Keratinocyte (primary cell): Measurements from ENCODE around the gene STRAP.

Experiments
- CTCF ChIP-seq, 3 experiments: IDR thresholded peaks in 1 of 3; conservative IDR thresholded peaks in 1 of 3; optimal IDR thresholded peaks in 1 of 3; 2 replicates in 2 of 3; 3 replicates in 1 of 3; pipeline versions ENCODE3 to v1.5.1; 2011; ENCODE audit warnings: low read length in 3 of 3, mild to moderate bottlenecking in 3 of 3, moderate library complexity in 2 of 3, control low read depth in 1 of 3, inconsistent platforms in 1 of 3; ENCODE audit not compliant: insufficient read depth in 2 of 3; ENCODE audit errors: extremely low read depth in 1 of 3
- EZH2 ChIP-seq: IDR thresholded peaks from one replicate; pipeline ENCODE4 v1.6.1; 2012; ENCODE audit warnings: inconsistent platforms, mild to moderate bottlenecking, low read length, moderate library complexity

GRCh38 chr12:15851045-15851620 is 31.1 kb upstream of the STRAP start:
- TF ChIP-seq CTCF (optimal IDR thresholded peaks at IDR 0.05 in 1 of 3, IDR thresholded peaks at IDR 0.05 in 1 of 3, conservative IDR thresholded peaks at IDR 0.05 in 1 of 3; ENCODE audit: extremely low read depth in 1 of 3, insufficient read depth in 2 of 3, low read length in 3 of 3), result no peak
- no peak for TF ChIP-seq EZH2
